PC-9 (cell line): Measurements from ENCODE around the gene CTNND2.

Experiments used
- CTCF ChIP-seq: fragments of 200-600 bp; sonication (generic); conservative IDR thresholded peaks from 2 replicates; pipeline ENCODE4 v1.6.1; 2017; ENCODE audit warnings: mixed run types, antibody characterized with exemption, mild to moderate bottlenecking, moderate library complexity
- EZH2 ChIP-seq: fragments of 200-600 bp; sonication (generic); IDR thresholded peaks from 2 replicates; pipeline ENCODE4 v1.8.0; 2017; ENCODE audit warnings: antibody characterized with exemption, low read depth

- TF ChIP-seq CTCF = no peak
- TF ChIP-seq EZH2 = no peak
These were observed 330.9 kb downstream of the CTNND2 start for GRCh38 chr5:11573140-11573992.
